GM21723 (cell line): ENCODE measurements around the gene TBKBP1.
"Not testable (repeated sequence)": the region's sequence is repeated elsewhere in the genome, so short reads cannot be mapped to it uniquely, and the experiment has no call there.

Experiments
- ATAC-seq: cut with Tn5 transposase; IDR thresholded peaks from one replicate; pipeline ENCODE4 v1.9.1; 2021; ENCODE audit warnings: mild to moderate bottlenecking, moderate library complexity; ENCODE audit not compliant: unreplicated experiment

TBKBP1 gene

DNA sequence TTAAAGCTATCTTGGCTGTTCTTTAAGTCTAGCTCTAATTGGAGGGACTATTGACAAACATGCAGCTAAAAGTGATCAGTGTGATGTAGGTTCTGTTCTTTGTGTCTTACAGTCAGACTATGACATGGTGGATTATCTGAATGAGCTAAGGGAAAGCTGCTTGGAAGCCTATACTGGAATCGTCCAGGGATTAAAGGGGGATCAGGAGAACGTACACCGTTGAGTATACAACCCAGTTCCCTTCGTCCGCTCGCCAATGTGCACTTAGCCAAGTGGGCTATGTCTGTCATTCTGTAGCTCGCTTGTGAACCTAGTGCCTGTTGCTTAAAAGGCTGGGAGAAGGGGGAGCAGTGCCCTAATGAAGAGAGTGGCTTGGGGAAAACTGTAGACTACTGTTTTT lies 15.8 kb upstream of the TBKBP1 start:
- no peak for ATAC-seq

DNA sequence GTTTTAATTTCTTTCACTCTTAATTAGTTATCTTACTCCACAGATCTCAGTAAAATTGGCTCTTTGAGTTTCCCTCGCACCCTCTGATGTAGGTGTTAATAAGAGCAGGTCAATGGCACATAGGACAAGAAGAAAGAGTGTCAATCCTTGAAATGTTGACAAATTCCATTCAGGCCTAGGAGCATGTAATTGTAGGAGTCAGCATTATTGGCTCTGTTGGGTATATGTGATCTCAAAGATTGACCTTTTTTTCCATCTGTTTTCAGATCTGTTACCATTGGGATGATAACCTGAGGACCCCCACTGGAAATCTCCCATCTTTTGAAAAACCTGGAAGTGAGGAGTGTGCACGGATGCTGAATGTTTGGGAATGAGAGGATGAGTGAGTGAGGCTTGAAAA lies 11.8 kb upstream of the TBKBP1 start:
- no peak for ATAC-seq

DNA sequence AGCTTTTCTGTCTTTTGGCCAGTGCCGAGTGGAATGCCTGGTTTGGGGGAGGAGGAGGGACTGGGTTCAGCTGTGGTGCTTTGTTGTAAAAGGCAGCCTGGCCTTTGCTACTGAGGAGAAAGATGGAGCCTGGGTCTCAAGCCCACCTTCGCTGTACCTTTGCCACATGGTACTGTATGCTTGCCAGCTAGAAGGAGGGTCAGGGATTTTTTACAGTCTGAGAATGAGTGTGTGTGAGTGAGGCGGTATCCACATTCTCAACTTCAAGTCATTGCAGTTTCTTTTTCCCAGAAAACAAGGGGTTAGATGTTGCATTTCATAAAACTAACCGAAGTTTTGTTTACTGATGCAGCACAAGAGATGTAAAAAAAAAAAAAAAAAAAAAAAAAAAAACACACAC lies 11.2 kb upstream of the TBKBP1 start:
- not testable (repeated sequence) for ATAC-seq

DNA sequence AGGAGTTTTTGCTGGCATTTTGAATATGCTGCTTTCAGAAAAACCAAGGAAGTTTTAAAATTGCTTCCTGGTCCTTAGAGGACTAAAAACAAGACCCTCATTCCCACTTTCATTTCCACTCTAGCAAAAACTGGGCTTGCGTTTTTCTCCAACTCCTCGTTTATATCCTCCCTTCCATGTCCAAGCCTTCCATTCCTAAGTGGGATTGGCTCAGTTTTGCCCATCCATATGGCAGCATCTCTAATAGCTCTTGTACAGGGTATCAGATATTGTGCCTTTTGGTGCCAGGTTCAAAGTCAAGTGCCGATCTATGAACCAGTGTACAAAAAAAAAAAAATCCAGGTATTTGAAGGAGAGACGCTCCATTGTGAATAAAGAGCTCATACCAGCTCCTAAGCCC lies 9.9 kb upstream of the TBKBP1 start:
- ATAC-seq: no peak

DNA sequence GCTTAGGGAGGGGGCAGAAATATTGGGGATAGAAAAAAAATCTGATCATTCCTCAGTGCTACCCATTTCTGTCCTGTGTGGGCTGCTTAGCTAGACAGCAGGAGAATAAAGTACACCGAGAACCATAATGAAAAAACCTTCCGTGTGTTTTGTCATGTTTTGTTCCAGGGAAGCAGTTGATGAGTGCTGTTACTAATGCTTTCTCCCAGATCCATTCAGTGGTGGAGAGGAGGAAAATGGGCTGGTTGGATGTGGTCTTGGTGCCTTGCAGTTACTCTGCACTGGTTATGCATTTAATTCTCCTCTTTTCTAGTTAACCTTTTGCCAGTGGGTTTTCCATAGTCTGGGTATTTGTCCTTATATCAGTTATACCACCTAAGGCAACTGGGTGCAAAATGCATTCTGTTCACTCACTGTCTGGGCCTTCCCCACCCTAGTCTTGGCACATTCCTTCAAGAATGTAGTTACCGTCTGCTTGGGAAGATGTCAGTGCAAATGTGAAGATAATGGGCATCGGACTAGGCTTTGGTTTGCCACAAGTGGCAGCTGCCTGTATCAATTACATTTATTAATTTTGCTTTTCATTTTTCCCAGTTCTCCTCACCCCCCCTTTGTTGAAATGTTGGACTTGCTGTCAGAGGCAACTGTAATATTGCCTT lies 9.3 kb upstream of the TBKBP1 start:
- ATAC-seq: no peak

DNA sequence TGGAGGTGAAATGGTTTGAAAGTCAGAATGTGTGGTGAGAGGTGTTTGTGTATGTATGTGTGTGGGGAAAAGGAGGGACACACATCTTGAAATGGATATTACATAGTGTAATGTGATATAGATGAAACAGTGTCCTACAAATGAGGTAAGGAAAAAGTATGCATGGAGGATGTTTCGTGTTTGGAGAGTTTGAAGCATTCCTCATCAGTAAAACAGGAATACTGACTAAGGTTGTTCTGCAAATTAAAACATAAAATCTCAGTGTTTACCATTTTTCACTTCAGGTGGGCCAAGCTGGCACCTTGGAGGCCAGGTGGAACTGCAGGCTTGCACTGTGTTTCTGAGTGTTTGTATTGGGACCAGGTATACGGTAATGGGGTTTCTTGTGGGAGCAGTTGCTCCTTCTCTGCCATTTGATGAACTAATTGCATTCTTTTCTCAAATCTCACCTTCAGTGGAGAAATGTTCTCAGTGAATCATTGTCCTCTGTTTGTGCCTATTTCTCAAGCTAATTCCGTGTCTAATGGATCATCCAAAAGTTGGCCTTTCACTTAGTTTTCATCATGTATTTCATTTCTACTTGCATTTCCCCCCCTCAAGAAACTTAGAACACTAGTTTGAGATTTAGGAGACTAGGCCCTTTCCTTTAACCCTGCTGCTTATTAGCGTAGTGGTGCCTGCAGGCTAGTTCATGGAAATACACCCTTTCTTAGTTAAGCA lies 8.2 kb upstream of the TBKBP1 start:
- ATAC-seq: no peak

DNA sequence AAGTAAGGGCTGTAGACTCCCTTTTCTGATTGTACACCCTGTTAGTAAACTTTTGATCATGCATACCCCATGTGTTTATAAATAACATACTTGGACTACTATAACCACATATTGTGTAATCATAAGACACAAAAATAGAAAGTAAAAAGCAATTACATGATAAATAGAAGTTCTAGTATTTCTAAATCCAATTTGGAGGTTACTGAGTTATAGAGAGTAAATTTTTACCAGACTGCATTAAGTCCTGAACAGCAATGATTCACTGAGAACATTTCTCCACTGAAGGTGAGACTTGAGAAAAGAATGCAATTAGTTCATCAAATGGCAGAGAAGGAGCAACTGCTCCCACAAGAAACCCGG lies 7.7 kb upstream of the TBKBP1 start:
- ATAC-seq: no peak

DNA sequence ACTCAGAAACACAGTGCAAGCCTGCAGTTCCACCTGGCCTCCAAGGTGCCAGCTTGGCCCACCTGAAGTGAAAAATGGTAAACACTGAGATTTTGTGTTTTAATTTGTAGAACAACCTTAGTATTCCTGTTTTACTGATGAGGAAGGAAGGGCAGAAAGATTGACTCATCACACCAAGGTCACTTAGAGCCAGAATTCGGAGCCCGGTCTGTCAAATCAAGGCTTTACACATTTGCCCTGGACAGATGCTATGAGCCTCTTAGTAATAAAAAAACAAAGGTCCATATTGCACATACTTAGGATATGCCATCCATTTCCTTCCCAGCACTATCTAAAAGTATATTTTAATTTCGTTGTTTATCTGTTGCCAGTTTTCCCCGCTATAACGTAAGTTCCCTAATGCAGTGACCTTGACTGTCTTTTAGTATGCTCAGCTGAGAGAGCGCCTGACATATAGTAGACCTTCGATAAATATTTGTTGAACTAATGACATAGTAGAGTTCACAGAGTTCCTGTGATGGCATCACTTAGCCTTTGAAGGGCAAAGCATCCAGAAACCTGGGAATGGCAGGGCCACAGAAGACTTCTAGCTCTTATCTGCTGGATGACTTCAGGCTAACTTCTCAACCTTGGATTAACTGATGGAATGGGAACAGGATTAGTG lies 7.2 kb upstream of the TBKBP1 start:
- ATAC-seq: no peak

DNA sequence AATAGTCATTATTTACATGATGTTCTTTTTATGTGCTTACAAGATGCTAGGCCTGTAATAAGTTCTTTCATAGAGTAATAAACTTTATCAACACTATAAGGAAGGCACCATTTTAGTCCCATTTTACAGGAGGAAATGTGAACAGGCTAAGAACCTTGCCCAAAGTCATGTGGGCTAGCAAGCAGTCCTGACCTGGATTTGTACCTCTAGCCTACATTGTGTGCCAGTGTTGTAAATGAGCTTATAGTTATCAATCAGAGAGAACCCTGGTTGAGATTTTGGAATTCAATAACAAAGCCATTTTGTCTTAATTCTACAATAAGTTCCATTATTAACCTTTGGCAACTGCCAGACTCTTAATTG lies 6.7 kb upstream of the TBKBP1 start:
- no peak for ATAC-seq

DNA sequence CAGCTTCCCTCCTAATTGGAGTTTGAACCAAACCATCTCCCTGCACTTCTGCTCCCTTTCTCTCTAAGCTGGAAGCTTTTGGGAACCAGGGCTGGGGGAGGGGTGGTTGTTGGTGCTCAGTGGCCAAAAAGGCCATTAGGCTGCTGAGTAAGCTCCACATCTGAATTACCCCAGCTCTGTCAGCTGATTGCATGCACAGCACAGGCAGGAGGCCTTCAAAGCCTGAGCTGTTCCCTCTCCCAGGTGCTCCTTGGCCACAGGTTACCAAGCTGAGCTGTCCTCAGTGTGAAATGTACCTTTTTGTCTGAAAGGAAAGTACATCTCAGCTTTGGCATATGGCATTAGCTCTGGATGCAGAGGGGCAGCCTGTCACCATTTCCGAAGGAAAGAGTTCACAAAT lies 6.2 kb upstream of the TBKBP1 start:
- ATAC-seq: no peak

DNA sequence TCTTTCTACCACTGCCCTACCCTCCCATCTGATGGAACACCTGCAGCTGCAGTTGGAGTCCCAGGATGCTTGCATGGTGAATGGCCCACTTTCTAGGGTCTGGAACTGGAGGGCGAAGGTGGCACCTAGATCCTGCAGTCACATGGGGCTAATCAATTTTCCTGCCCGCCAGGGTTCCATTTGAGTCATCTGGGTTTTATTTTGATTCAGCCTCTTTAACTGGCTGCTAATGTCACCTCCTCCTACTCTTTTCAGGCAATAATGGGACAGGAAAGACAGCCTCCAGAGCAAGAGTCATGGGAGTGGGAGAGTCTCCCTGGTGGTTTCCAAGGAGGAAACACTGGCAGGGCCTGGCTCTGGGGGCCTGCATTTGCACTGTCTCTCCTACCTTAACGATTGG lies 3.8 kb upstream of the TBKBP1 start:
- no peak for ATAC-seq

DNA sequence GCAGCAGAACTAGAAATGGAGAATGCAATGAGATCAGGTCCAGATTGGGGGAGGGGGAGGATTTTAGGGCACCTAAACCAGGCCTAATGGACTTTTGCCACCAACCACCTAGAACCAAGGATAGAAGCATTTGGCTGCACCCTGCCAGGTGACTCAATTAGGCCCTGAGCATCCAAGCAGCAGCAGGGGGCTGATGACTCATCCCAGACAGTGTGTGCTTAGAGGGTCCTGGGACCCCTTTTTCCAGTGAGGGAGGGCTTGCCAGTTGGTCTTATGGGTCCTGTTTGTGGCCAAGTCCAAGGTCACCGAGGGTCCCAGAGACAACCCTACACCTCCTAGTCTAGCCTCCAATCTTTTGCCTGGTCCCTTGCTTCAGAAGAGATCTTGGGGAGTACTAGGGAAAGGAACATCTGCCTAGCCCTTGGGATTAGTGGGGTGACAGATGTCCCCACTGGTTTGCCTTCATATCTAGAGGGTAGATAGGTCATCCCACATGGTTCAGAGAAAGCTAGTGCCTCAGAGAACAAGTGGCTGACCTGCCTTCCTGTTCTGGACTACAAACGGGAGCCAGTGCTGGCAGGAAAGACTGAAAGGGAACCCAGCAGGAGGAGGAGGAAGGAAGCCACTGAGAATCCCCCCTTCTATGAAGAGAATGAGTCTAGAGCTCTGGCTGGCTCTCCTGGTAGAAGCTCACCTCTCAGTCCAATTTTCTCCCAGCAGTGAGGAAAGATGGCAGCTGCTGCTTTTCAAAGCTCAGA lies 1.6 kb upstream of the TBKBP1 start:
- ATAC-seq: no peak

DNA sequence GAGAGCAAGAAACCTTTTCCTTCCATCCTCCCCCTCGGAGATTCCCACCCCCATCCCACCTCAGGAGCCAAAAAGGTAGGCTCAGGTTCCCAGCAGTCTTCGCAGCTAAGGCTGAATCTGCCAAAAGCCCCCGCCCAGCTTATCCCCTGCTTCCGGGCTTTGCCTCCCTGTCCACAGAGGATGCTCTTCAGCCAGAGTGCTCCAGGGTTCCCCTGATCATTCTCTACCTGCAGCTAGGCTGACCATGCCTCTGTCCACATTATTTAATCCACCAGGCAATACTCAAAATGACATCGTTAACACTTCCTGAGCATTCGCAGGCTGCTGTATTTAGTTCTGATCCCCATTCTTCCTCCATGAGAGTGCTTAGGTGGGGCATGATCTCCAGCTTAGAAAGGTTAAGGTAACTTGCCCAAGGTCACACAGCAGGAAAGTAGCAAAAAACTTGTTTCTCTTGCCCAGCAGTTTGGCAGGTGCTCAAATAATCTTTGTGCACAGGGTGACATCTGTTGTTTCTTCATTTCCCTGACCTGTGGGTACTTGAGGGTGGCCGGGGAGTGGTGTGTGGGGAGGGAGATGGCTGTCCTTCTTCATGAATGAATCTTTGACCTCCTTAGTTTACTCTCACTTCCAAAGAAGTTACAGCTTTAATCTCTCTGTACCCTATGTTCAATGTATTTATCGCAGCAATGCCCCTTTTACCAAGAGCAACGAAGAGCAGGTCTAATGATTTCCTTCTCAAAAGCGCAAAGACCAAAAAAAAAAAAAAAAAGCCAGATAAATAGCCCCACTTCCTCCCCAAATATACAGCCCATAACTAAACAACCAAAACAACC lies 848 bp upstream of the TBKBP1 start:
- no peak for ATAC-seq

DNA sequence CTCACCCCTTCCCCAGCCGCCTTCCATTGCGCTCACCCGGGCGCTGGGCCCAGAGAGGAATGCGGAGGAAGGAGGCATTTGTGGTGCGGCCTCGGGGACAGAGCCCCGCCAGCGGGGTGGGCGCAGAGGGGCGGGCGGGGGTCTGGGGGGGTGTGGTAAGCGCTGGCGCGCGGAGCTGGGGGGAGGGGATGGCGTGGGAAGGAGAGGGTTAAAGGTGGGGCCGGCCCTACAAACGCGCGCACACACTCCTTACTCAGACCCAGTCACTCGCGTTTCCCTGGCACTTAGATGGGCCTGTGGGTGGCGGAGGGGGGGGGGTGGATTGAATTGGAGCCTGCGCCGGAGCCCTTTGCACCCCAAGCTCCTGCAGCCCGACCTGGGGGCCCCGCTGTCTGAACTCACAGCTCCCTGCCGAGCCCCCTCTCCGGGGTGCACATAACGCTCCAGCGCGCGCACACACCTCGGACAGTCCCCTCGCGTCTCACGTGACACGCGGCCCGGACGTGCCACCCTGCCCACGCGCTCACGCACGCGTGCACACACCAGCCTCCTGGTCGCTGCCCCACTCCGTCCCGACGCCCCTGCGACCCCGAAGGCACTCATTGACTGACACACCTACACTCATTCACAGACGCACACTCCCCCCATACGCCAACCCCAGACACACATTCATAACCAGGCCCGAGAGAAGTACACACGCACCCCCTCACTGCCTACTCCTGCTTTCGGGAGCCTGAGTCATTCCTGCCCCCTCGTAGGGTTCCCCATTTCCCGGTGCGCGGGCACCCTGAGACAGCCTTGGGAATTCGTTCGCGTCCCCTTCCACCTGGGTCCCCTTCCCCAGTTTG lies 844 bp downstream of the TBKBP1 start:
- ATAC-seq: no peak

DNA sequence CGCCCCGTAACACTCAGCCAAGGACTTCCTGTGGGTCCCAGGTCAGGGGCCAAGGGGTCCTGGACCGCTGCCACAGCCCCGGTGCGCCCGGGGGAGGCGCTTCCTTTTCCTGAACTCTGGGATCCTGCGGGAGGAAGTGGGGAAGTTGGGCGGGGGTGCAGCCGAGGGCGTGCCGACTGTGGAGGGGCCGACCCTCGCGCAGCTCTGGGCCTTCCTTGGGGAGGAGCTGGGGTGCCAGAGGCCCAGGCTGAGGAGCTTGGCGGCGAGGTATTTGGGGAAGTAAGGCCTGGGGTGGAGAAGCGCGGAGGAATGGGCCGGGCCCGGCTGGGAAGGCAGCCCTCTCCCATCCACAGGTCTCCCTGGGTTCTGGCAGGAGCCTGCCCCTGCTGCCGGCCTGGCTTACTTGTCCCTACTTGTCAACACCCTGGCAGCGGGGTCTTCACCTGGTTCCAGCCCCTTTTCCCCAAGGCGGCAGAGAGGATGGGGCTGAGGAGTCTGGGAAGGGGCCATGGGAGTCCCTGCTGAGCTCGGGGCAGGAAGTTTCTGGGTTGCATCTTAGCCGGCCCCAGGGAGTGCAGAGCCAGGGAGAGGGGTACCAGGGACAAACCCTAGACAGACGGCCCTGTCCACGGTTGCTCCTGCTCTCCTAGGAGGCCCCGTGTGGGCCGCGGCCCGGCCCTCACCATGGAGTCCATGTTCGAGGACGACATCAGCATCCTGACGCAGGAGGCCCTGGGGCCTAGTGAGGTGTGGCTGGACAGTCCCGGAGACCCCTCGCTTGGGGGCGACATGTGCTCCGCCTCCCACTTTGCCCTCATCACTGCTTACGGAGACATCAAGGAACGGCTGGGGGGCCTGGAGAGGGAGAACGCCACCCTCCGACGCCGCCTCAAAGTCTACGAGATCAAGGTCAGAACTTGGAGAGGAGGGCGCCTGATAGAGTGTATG lies 1.7 kb downstream of the TBKBP1 start:
- no peak for ATAC-seq

DNA sequence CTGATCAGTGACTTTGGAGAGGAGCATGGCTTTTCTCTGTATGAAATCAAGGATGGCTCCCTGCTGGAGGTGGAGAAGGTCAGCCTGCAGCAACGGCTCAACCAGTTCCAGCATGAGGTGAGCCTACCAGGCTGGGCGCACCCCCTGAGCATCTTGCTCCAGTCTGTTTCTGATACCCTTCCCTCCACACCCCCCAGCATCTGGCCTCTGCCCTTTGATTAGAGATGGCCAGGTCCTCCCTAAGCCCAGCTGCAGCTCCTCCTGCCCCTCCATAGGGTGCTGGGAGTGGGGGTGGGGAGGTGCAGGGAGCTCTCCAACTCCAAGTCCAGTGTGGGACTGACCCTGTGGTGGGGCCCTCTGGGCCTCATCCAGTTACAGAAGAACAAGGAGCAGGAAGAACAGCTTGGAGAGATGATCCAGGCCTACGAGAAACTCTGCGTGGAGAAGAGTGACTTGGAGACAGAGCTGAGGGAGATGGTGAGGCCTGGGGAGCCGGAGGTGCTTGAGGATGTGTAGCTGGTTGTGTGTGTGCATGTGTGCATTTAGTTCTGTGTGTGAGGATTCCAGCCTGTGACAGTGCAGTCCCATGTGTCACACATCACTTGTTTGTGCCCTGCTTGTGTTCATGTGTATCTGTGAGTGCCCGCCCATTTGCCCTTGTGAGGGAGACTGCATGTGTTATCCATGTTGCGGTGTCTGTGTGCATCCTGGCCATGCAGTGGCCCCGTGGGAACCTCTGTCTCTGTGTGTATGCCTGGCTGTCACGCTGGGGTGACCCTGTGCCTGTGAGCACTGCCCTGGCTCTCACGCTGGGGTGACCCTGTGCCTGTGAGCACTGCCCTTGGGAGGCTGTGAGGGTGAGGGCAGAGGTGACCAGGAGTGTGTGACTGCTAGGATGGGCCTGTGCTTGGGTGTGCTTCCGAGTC lies 3.0 kb downstream of the TBKBP1 start:
- ATAC-seq: no peak

DNA sequence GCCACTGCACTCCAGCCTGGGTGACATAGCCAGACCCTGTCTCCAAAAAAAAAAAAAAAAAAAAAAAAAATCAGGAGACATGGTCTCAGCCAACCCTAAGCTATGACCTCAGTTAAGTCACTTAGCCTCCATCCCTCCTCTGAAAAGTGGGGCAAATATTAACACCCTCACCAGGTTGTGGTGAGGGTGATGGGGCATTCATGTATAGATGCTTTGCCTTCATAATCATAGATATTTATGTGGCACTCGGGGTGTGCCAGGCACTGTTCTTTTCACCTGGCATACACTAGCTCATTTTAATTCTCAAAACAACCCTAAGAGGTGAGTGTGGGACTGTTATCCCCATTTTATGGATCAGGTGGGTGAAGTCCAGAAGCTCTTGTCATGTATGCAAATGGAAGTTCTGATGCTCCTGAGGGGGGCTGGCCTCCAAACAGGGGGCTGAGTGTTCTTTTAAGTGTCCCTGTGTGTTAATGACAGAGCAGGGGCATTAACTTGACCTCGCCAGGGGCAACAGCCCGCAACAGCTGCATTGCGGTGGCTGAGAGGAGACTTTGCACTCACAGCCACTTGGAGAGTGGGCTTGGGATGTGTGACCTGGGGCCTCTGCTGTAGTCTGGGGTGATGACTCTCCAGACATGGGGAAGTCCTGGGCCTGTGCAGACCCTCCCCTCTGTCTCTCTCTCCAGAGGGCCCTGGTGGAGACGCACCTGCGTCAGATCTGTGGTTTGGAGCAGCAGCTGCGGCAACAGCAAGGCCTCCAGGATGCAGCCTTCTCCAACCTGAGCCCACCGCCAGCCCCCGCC lies 4.1 kb downstream of the TBKBP1 start:
- no peak for ATAC-seq
